GM12874 (cell line): ENCODE data around the gene TLCD5.

Experiments used
- TF ChIP-seq, protein P1 (sequence below): IDR thresholded peaks from 2 replicates; pipeline ENCODE4 v1.5.1; 2011; ENCODE audit warnings: low read depth, mild to moderate bottlenecking, control low read depth, low read length, moderate library complexity; ENCODE audit not compliant: insufficient read depth

Gene TLCD5

DNA sequence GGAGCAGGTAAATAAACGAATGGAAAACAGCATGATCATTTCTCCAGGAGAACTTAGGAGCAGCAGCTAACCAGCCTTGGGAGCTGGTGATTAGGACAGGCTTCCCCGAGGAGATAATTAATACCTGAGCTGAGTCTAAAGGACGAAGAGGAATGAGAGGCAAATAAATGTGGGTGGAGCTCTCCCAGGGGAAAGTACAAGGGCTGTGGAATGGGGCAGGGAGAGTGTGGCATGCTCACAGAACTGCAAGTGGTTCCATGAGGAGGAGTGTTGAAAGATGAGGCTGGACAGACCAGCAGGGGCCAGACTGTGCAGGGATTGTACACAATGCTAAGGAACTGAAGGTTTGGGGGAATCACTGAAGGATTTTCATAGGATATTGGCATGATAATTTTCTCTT is 14.2 kb upstream of the TLCD5 start:
- TF ChIP-seq, protein P1, sequence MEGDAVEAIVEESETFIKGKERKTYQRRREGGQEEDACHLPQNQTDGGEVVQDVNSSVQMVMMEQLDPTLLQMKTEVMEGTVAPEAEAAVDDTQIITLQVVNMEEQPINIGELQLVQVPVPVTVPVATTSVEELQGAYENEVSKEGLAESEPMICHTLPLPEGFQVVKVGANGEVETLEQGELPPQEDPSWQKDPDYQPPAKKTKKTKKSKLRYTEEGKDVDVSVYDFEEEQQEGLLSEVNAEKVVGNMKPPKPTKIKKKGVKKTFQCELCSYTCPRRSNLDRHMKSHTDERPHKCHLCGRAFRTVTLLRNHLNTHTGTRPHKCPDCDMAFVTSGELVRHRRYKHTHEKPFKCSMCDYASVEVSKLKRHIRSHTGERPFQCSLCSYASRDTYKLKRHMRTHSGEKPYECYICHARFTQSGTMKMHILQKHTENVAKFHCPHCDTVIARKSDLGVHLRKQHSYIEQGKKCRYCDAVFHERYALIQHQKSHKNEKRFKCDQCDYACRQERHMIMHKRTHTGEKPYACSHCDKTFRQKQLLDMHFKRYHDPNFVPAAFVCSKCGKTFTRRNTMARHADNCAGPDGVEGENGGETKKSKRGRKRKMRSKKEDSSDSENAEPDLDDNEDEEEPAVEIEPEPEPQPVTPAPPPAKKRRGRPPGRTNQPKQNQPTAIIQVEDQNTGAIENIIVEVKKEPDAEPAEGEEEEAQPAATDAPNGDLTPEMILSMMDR = no peak

DNA sequence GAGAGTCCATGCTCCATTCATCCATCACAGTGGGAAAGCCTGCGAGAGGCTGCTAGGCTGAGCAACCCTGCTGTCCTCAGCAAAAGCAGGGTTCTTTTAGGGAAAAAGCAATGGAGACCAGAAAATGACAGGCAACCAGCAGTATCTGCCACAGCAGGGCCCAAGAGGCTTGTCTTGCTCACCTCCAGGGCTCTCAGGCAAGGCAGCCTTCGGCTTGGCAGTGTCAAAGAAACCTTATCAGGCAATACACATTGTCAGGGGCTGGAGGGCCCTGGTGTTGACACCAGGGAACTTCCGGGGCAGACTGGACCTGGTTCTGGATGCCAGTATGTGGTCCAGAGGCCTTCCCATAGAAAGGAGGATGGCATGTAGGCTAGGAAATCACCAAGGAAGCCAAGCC is 10.2 kb upstream of the TLCD5 start:
- TF ChIP-seq, protein P1 = no peak

DNA sequence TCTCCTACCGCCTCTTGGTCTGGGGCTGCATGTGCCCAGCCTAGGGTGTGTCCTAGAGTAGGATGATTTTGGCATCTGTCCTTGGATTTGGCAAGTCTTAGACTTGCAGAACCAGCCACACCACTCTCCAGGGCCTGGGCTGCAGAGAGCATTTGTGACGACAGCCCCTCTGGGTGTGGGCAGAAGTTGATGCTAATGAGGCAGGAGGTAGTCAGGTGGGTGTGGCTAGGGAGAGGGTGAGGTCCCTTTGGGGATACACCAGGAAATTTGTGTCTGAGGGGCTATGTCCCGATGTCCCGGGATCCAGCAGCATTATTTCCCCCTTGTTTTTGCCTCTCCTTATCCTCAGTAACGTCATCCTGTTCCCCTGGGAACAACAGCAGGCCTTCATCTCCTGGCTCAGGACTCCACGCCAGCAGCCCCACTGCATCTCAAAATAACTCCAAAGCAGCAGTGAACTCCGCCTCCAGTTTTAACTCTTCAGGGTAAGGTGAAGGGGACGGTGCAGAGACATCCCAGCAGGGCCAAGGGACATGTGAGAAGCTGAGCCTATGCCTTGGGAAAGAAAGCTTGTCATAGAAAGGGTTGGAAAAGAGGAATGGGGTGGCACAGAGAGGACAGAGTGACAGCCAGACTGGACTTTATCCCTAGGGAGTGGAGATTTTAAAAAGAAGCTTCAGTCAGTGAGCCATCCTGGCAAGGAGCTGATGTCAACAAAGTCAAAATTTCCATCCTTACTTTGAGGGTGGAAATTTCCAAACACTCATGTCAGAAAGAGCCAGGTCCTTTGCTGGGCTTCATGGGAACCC is 8.0 kb upstream of the TLCD5 start:
- TF ChIP-seq, protein P1 = no peak

DNA sequence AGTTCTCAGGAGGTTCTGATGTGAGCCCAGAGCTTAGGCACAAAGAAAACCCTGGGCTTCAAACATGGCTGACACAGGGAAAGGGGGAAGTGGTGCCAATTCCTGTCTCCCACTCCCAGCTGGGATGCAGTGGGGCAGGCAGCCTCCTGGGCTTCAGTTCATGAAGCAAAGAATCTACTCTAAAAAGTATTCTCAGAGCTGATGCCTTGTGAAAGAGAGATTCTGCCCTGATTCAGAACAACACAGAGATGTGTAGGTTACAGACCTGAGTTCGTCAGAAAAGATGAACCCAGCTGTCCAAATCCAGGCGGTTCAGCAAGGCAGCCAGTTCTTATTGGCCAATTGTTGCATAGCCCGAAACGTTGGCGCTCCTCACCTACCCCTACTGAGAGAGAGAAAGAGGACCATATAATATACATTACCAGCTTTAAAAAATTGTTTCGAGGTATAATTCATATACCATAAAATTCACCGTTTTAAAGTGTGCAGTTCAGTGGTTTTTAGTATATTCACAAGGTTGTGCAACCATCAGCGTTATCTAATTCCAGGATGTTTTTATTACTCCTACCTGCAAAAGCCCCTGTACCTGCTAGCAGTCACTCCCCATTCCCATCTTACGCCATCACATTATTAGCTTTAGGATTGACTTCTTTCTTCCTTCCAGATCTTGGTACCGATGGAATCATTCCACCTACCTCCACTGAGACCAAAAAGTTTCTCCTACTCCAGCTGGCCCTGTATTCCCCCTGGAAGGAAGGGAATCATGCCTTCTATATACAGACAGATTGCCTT is 7.2 kb upstream of the TLCD5 start:
- TF ChIP-seq, protein P1 = no peak

DNA sequence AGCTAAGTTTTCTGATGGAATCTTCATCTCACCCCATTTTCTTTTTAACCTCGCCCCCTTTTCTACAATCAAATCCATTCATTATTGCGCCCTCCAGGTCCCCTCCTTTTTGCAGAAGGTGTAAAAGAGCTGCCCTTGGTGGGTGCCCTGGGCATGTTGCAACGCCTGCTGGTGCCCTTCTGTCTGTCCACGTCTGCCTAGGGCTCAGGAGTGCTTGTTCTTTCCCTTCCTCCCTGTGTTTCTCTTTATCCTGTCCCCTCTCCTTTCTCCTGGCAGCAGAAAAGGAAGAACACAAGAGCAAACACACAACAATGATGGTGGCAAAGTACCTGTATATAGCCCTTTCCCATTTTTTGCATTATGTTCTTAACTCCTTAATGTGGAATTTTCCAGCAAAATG is 6.2 kb upstream of the TLCD5 start:
- TF ChIP-seq, protein P1 = no peak

DNA sequence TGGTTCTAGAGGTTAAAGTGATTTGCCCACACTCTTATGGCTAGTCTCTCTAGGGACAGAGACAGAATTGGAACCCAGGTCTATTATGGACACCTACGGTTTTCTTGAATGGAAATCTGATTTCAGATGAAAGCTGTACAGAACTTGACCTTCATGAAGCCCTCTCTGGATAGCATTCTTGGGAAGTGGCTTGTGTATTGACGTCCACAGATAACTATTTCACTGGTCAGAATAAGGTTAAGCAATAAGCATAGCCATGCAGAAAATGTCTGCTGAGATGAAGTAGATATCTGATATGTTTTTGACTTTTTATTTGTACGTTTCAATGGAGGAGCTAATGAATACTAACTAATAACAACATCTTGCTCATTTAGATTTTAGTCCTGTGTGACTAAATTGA is 1.1 kb downstream of the TLCD5 start:
- TF ChIP-seq, protein P1 = no peak

DNA sequence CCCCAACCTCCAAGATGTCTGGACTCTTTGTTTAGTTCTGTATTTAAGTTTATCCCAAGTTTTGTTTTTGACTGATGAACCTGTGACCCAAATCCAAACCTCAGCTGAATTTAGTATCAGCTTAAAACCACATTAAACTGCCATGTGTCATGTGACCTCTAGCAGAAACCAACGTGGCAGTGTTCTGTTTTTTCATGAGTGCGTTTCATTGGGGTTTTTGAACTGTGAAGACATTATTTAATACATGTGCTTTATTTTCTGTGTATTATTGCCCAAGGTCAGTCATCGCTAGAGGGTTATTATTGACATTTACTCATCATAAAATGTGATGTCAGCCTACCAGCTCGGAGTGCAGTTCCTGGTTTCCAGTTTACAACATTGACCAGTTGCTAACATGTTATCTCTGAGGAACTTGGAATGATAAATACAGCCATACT is 1.8 kb downstream of the TLCD5 start:
- TF ChIP-seq, protein P1 = no peak
